GM12865 (cell line): ENCODE data around the gene DNAJC6.
"Not testable (repeated sequence)": the region's sequence is repeated elsewhere in the genome, so short reads cannot be mapped to it uniquely, and the experiment has no call there.

Experiments used
- DNase-seq: peaks from one replicate; pipeline ENCODE4 v3.0.0; 2010; ENCODE audit warnings: low read depth
- H3K4me3 ChIP-seq: 2 replicates; pipeline ENCODE4 v1.5.1; 2011; ENCODE audit warnings: mild to moderate bottlenecking, low read depth, low read length, control low read depth
- CTCF ChIP-seq: IDR thresholded peaks from 2 replicates; pipeline ENCODE4 v1.5.1; 2011; ENCODE audit warnings: low read length, control low read depth, low read depth, inconsistent platforms; ENCODE audit not compliant: insufficient read depth; ENCODE audit errors: missing control alignments

The DNAJC6 gene

GRCh38 chr1:65363484-65363883 lies 54.1 kb downstream of the DNAJC6 start:
- no peak overlapping the region for H3K4me3 ChIP-seq
- no peak for TF ChIP-seq CTCF
- no peak for DNase-seq

GRCh38 chr1:65368403-65368802 lies 59.1 kb downstream of the DNAJC6 start:
- no peak overlapping the region for H3K4me3 ChIP-seq
- no peak for TF ChIP-seq CTCF
- no peak for DNase-seq

GRCh38 chr1:65371544-65371943 lies 62.2 kb downstream of the DNAJC6 start:
- no peak overlapping the region for H3K4me3 ChIP-seq
- DNase-seq, result no peak
- TF ChIP-seq CTCF, result no peak

GRCh38 chr1:65372557-65372956 lies 63.2 kb downstream of the DNAJC6 start:
- DNase-seq, result no peak
- TF ChIP-seq CTCF, result no peak
- H3K4me3 ChIP-seq, result no peak overlapping the region

- H3K4me3 ChIP-seq, result no peak overlapping the region
- no peak for TF ChIP-seq CTCF
- no peak for DNase-seq
Measured at GRCh38 chr1:65377496-65378246, 68.3 kb downstream of the DNAJC6 start.

GRCh38 chr1:65378247-65378946 lies 69.1 kb downstream of the DNAJC6 start:
- no peak for DNase-seq
- no peak for TF ChIP-seq CTCF
- H3K4me3 ChIP-seq, result no peak overlapping the region

GRCh38 chr1:65384426-65384825 lies 75.1 kb downstream of the DNAJC6 start:
- not testable (repeated sequence) for DNase-seq, H3K4me3 ChIP-seq
